Measurements from ENCODE around the gene SCAI.

Gene SCAI

DNA sequence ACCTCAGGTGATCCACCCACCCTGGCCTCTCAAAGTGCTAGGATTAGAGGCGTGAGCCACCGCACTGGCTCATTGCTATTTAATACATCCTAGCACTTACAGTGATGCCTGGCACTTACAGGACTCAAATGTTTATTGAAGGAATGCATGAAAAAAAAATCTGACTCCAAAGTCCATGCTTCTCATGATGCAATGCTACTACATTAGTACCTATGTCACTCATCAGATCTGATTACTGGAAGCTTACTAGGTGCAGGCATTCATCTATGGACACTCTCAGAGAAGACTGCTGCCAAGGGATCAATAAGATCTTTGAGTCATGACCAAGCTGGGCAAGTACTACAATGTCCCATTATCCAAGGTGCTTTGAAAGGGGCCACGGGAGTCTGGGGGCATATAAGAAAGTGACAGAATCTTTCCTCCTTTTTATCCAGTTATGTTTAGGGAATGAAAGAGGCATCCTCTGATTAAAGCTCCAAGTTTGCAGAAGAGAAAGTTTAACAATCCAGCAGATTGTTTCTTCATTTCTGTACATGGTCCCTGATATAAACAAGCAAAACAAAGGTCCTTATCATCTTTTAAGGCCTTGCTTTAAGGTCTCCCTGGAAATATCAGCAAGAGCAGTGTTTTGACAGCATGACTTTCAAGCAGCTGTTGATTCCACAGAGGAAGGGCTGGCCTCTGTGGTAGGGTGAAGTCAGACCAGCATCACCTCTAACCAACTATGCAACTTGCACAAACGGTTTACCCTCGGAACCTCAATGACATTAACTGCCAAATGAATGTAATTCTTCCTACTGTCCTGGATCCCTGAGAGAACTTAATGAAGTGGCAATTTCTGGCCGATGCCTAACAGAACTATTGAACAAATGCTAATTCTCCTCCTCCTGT lies 245.5 kb downstream of the SCAI start:
- TF ChIP-seq, protein P1, sequence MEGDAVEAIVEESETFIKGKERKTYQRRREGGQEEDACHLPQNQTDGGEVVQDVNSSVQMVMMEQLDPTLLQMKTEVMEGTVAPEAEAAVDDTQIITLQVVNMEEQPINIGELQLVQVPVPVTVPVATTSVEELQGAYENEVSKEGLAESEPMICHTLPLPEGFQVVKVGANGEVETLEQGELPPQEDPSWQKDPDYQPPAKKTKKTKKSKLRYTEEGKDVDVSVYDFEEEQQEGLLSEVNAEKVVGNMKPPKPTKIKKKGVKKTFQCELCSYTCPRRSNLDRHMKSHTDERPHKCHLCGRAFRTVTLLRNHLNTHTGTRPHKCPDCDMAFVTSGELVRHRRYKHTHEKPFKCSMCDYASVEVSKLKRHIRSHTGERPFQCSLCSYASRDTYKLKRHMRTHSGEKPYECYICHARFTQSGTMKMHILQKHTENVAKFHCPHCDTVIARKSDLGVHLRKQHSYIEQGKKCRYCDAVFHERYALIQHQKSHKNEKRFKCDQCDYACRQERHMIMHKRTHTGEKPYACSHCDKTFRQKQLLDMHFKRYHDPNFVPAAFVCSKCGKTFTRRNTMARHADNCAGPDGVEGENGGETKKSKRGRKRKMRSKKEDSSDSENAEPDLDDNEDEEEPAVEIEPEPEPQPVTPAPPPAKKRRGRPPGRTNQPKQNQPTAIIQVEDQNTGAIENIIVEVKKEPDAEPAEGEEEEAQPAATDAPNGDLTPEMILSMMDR (IDR thresholded peaks at IDR 0.05) = no peak
- Histone ChIP-seq H3K4me3 (no peak overlapping the region), H3K27ac (no peak overlapping the region)
- no peak for DNase-seq (ENCODE audit: low spot score)

- TF ChIP-seq, protein P1 (IDR thresholded peaks at IDR 0.05) = no peak
- no peak overlapping the region for H3K4me3 ChIP-seq
- DNase-seq (ENCODE audit: low spot score) = no peak
- no peak overlapping the region for H3K27ac ChIP-seq
These were observed 248.6 kb downstream of the SCAI start for GRCh38 chr9:124894741-124895170.

DNA sequence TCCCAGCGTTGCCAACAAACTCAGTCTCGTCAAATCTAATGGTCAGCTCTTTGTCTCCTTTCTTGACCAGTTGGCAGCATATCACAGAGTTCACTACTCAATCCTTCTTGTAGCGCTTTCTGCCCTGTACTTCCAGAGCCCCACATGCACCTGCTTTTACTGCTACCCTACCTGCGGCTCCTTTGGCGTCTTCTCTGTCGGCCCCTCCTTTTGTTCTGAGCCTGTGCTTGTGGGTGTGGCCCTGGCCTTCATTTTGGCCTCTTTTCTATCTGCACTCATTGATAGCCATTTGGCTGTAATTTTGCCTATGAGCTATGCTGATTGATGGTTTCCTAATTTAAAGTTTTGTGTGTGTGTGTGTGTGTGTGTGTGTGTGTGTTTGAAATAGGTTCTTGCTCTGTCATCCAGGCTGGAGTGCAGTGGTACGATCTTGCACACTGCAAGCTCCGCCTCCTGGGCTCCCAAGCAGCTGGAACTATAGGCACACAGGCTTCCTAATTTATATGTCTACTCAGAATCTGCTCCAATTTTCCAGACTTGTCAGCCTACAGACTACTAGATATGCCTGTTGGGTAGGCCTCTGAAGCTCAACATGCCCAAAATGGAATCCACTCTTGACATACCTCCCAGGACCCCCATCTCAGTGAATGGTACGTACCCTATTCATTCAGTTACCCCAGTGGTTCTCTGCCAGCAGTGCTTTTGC lies 249.1 kb downstream of the SCAI start:
- TF ChIP-seq, protein P1 (IDR thresholded peaks at IDR 0.05) = no peak
- H3K27ac ChIP-seq = no peak overlapping the region
- no peak overlapping the region for H3K4me3 ChIP-seq
- no peak for DNase-seq (ENCODE audit: low spot score)

All from coronary artery (tissue), 2 donors.